Lower lobe of right lung (tissue), 2 donors: Measurements from ENCODE around the gene ADAMTS4. TPM values are rescaled to one million over a fixed set of nuclear protein-coding genes. Genes with fewer than 3 reads are reported as not detected.

Experiments
- ATAC-seq, 2 donors: fragments of 200-7000 bp; cut with Tn5 transposase; one replicate each; pipeline ENCODE4 v1.9.1; 2020 to 2022; ENCODE audit warnings: mild to moderate bottlenecking in 2 of 2, moderate library complexity in 2 of 2
- DNase-seq: peaks from one replicate; pipeline ENCODE4 v3.0.0-alpha.2; 2020
- H3K27ac ChIP-seq: fragments of 200-600 bp; one replicate; pipeline ENCODE4 v1.8.0; 2022
- H3K27me3 ChIP-seq: fragments of 200-600 bp; one replicate; pipeline ENCODE4 v1.8.0; 2022; ENCODE audit warnings: low read depth
- H3K36me3 ChIP-seq: fragments of 200-600 bp; one replicate; pipeline ENCODE4 v1.8.0; 2022; ENCODE audit warnings: mild to moderate bottlenecking
- H3K4me1 ChIP-seq: fragments of 200-600 bp; one replicate; pipeline ENCODE4 v1.8.0; 2022
- H3K4me3 ChIP-seq: fragments of 200-600 bp; one replicate; pipeline ENCODE4 v1.8.0; 2022; ENCODE audit warnings: mild to moderate bottlenecking
- H3K9me3 ChIP-seq: fragments of 200-600 bp; one replicate; pipeline ENCODE4 v1.8.0; 2022
- CTCF ChIP-seq: fragments of 200-600 bp; IDR thresholded peaks from one replicate; pipeline ENCODE4 v1.8.0; 2022; ENCODE audit warnings: antibody characterized with exemption, mild to moderate bottlenecking
- intact Hi-C: fragments of 100-400 bp; cut with DNase I; formaldehyde crosslinking; loops from one replicate; pipeline ENCODE4 v1.11.0; 2022
- total RNA-seq: library from RNA; stranded (reverse); fragmentation: NEBNext Ultra II Directional; extraction: Animal tissue kit (Norgen Biotek cat#: 25700); gene quantifications from one replicate; pipeline ENCODE4 v1.2.1, GENCODE V29; 2021
- donor health status: DM: no; HTN: yes; CAD: no; lungs with severe emphysema.

ADAMTS4 gene
- total RNA-seq, 1 donor from 2014 or later = 1.4 TPM

DNA sequence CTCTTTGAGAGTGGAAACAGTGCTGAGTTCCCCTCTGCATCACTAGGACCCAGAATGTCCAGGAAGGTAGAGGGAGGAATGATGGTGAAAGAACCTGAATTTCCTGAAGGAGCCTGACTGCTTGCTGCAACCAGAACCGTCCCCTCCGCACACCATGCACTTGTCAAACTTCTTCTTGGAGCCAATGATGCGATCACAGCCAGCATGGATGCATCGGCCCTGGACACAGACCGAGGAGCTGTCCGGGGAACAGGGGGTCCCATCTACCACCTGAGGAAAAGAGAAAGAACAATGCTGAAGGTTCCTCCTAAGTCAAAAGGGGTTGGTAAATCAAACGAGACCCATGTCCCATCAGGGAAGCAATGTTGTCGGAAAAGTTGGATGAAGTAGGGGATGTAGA is 6.9 kb downstream of the ADAMTS4 start:
- intact Hi-C loops = no loop called here
- Histone ChIP-seq H3K4me1 (peaks cover 45% of the 10 kb centered on the region), H3K27ac (no peak overlapping the region), H3K36me3 (peaks cover 7% of the 10 kb centered on the region), H3K4me3 (no peak overlapping the region), H3K9me3 (no peaks in the 10 kb centered on the region), H3K27me3 (no peaks in the 10 kb centered on the region)
- TF ChIP-seq CTCF = no peak
- ATAC-seq = no peak
- DNase-seq = no peak

- intact Hi-C loops = no loop called here
- TF ChIP-seq CTCF = no peak
- H3K4me3 ChIP-seq = no peak overlapping the region
Observed at GRCh38 chr1:161190962-161191521, 7.8 kb downstream of the ADAMTS4 start.

DNA sequence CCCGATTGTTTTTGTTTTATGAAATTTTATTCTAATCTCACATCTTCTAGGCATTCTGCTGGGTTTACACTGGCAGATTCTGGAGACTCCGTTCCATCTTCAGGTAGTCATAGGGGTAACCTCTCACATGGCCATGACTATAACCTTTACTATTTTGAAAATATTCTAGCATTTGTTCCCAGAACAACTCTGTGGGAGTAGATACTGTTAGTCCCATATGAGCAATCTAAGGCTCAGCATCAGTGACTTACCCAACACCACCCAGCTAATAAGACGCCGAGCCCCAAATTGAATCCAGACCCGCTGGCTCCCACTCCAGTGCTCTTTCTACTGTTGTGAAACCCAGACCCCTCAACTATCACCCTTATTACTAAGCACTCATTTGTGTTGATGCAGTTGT is 9.8 kb downstream of the ADAMTS4 start:
- peaks cover 49% of the 10 kb centered on the region for H3K4me1 ChIP-seq
- TF ChIP-seq CTCF = no peak
- peaks cover 7% of the 10 kb centered on the region for H3K36me3 ChIP-seq
- DNase-seq = no peak
- H3K27ac ChIP-seq = no peak overlapping the region
- H3K27me3 ChIP-seq = no peaks in the 10 kb centered on the region
- no peaks in the 10 kb centered on the region for H3K9me3 ChIP-seq
- intact Hi-C loops = no loop called here
- H3K4me3 ChIP-seq = no peak overlapping the region
- ATAC-seq = no peak

More at GRCh38 chr1:161190962-161191521, 7.8 kb downstream of the ADAMTS4 start:
- ATAC-seq (no peak), DNase-seq (no peak)
- Histone ChIP-seq H3K4me1 (peaks cover 45% of the 10 kb centered on the region), H3K9me3 (no peaks in the 10 kb centered on the region), H3K27me3 (no peaks in the 10 kb centered on the region), H3K27ac (no peak overlapping the region), H3K36me3 (peaks cover 7% of the 10 kb centered on the region)

GRCh38 chr1:161188381-161188780 is 10.5 kb downstream of the ADAMTS4 start:
- intact Hi-C loops = no loop called here
- no peak for TF ChIP-seq CTCF
- Histone ChIP-seq H3K36me3 (peaks cover 7% of the 10 kb centered on the region), H3K9me3 (no peaks in the 10 kb centered on the region), H3K27ac (no peak overlapping the region), H3K4me1 (peaks cover 51% of the 10 kb centered on the region), H3K27me3 (no peaks in the 10 kb centered on the region), H3K4me3 (no peak overlapping the region)
- no peak for ATAC-seq
- no peak for DNase-seq

DNA sequence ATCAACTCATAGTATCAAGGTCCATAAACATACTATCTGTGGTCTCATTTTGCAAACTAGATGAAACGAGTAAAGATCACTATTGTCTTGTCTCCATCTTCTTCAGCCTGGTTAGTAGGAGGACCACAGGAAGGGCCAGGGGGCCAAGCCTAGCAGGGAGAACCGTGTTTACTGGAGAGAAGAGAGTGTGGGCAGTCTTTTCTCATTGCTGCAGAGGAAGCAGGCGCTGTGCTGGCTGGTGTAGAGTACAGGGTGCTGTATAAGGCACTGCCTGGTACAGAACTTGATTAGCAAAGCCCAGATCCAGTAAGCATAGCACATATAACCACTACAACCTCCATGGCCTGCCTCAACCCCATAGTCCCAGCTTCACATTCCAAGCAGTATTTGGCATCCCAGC is 11.5 kb downstream of the ADAMTS4 start:
- H3K4me3 ChIP-seq = no peak overlapping the region
- H3K36me3 ChIP-seq = peaks cover 7% of the 10 kb centered on the region
- no peaks in the 10 kb centered on the region for H3K9me3 ChIP-seq
- ATAC-seq (no peak), DNase-seq (no peak)
- peaks cover 50% of the 10 kb centered on the region for H3K4me1 ChIP-seq
- intact Hi-C loops = no loop called here
- no peaks in the 10 kb centered on the region for H3K27me3 ChIP-seq
- TF ChIP-seq CTCF = no peak
- no peak overlapping the region for H3K27ac ChIP-seq
